ENCODE results near the gene SPEF1. TPM values are rescaled to one million over a fixed set of nuclear protein-coding genes. Genes with fewer than 3 reads are reported as not detected.

The SPEF1 gene
- total RNA-seq, 1 experiment from 2014 or later = not detected

DNA sequence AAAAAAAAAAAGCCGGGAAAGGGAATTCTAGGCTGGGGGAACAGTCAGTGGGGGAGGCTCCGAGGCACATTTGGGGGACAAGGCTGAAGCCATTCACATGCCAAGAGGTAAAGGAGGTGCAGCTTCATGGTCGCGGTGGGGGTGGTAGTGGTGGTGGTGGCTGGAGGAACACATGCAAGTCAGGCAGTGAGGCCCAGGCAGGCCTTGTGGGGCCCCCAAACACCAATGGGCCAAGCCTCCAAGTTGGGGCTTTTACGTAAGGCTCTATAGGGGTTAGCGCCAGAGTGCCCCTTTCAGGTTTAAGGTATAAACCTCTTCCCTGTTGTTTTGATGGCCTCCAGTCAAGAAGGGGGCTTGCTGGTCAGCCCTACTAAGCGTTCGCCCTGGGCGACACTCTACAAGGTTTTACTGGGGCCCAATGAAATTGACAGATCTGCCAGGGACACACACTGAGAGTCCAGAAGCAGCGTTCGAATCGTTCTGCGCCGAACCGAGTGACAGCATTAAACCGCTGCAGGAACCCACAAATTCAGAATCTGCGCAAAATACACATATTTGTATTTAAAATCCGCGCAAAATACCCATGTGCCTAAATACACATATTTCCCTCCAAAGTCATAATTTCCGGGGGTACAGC is 38.3 kb upstream of the SPEF1 start:
- no TSS peak for BruUV-seq (replicated peaks)
- CTCF ChIA-PET = interaction anchor here (0.6 to 2.2 kb wide), 11 partner anchors 23 to 65 kb away, joined by 3 to 27 read pairs (median 6); partner anchors contain the start of genes ADISSP, CDC25B, CENPB and SPEF1
- peak overlapping the region; percentile 100 for H3K4me3 ChIP-seq (ENCODE audit: low read depth, low read length)
- no peaks in the 10 kb centered on the region for H3K27me3 Mint-ChIP-seq (ENCODE audit: insufficient read depth, unreplicated experiment)
- H3K36me3 Mint-ChIP-seq (ENCODE audit: insufficient read depth, unreplicated experiment) = peaks cover 21% of the 10 kb centered on the region
- peak overlapping the region; percentile 92 for H3K4me3 Mint-ChIP-seq (ENCODE audit: unreplicated experiment)
- intact Hi-C loops (cut with micrococcal nuclease; ENCODE audit: unreplicated experiment) = loop anchor here (1.0 to 2.0 kb wide), 3 partner anchors 27 to 35 kb away; partner anchors contain the start of genes CENPB and MAVS
- H3K27me3 ChIP-seq (replicated peaks; ENCODE audit: control insufficient read depth, insufficient read depth, low read length) = no peaks in the 10 kb centered on the region
- TF ChIP-seq, protein P1, sequence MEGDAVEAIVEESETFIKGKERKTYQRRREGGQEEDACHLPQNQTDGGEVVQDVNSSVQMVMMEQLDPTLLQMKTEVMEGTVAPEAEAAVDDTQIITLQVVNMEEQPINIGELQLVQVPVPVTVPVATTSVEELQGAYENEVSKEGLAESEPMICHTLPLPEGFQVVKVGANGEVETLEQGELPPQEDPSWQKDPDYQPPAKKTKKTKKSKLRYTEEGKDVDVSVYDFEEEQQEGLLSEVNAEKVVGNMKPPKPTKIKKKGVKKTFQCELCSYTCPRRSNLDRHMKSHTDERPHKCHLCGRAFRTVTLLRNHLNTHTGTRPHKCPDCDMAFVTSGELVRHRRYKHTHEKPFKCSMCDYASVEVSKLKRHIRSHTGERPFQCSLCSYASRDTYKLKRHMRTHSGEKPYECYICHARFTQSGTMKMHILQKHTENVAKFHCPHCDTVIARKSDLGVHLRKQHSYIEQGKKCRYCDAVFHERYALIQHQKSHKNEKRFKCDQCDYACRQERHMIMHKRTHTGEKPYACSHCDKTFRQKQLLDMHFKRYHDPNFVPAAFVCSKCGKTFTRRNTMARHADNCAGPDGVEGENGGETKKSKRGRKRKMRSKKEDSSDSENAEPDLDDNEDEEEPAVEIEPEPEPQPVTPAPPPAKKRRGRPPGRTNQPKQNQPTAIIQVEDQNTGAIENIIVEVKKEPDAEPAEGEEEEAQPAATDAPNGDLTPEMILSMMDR (IDR thresholded peaks at IDR 0.05; ENCODE audit: insufficient read depth in 1 of 2, low read depth in 1 of 2, low read length in 1 of 2, severe bottlenecking in 1 of 2, unreplicated experiment in 1 of 2) = no peak
- peaks cover 7% of the 10 kb centered on the region for H3K4me1 Mint-ChIP-seq (ENCODE audit: low read depth, unreplicated experiment)
- POLR2A ChIA-PET = interaction anchor here (0.6 to 1.2 kb wide), 6 partner anchors 10 to 38 kb away, joined by 3 to 16 read pairs (median 4); partner anchors contain the start of gene CDC25B
- no peaks in the 10 kb centered on the region for H3K9me3 ChIP-seq
- H3K9me3 Mint-ChIP-seq (ENCODE audit: unreplicated experiment) = no peaks in the 10 kb centered on the region
- peaks cover 15% of the 10 kb centered on the region for H3K4me1 ChIP-seq
- H3K36me3 ChIP-seq (ENCODE audit: control insufficient read depth, insufficient read depth, low read length) = peaks cover 4% of the 10 kb centered on the region
- H3K27ac Mint-ChIP-seq (ENCODE audit: unreplicated experiment) = peak overlapping the region; percentile 97
- DNase-seq = no peak

DNA sequence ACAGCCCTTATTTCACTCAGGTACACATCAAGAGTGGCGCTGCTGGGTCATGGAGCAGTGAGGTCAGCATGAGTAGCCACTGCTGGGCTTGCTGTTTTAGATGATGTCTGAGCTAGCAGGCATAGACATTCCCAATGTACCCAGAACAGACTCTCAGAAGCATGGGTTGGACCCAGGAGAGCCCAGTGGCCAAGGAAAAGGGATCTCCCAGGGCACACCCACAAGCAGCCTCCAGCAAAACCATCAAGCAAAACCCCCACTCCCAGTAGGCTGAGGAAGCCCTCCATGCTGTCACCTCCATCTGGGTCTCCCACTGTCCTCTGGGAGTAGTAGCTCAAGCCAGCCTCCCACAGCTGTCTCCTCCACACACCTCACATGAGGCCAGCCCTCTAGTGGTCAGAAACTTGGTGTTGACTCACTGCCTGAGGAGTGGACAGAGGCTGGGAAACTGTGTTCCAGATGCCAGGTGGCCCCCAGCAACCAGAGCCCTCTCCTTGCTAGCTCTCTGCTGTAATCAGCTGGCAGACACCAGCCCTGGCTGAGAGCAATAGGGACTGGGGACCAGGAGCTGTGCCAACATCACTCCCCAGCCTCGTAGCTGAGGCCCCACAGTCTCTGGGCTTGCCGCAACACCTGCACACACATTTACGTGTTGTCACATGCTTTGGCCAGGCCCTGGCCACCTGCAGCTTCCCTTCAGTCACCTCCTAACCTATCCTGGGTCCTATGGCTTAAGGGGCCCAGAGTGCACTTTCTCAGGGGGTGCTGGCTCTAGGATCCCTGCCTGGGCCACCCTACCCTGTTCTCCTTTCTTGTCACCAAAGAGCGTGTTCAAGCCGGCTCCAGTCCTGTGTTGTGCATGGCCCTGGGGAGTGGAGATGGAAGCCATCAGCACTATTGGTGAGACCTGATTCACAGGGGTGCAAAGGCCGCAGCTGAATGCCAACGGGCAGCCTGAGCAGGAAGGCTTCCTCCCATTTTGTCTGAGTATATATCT is 37.2 kb upstream of the SPEF1 start:
- DNase-seq = peak; percentile 85 to 86
- H3K36me3 Mint-ChIP-seq (ENCODE audit: insufficient read depth, unreplicated experiment) = peaks cover 21% of the 10 kb centered on the region
- H3K4me3 Mint-ChIP-seq (ENCODE audit: unreplicated experiment) = peak overlapping the region; percentile 58
- intact Hi-C loops (cut with micrococcal nuclease; ENCODE audit: unreplicated experiment) = loop anchor here (1.0 kb wide), 1 partner anchor 18 kb away; no protein-coding TSS in a partner anchor
- peak overlapping the region; percentile 97 for H3K27ac Mint-ChIP-seq (ENCODE audit: unreplicated experiment)
- no peak overlapping the region for H3K4me3 ChIP-seq (ENCODE audit: low read depth, low read length)
- H3K4me1 ChIP-seq = peaks cover 15% of the 10 kb centered on the region
- peaks cover 7% of the 10 kb centered on the region for H3K4me1 Mint-ChIP-seq (ENCODE audit: low read depth, unreplicated experiment)
- no peaks in the 10 kb centered on the region for H3K9me3 ChIP-seq
- H3K27me3 Mint-ChIP-seq (ENCODE audit: insufficient read depth, unreplicated experiment) = no peaks in the 10 kb centered on the region
- ChIA-PET CTCF (interaction anchor here (0.5 to 1.8 kb wide), 13 partner anchors 9 to 142 kb away, joined by 3 to 27 read pairs (median 7); partner anchors contain the start of genes ADISSP, CDC25B, CENPB and SPEF1), POLR2A (interaction anchor here (0.5 to 1.2 kb wide), 7 partner anchors 8 to 51 kb away, joined by 3 to 7 read pairs (median 4); partner anchors contain the start of genes ADISSP and CENPB)
- no TSS peak for BruUV-seq (replicated peaks)
- H3K27me3 ChIP-seq (replicated peaks; ENCODE audit: control insufficient read depth, insufficient read depth, low read length) = no peaks in the 10 kb centered on the region
- TF ChIP-seq, protein P1 (IDR thresholded peaks at IDR 0.05; ENCODE audit: insufficient read depth in 1 of 2, low read depth in 1 of 2, low read length in 1 of 2, severe bottlenecking in 1 of 2, unreplicated experiment in 1 of 2) = peak; percentile 75 to 90
- H3K36me3 ChIP-seq (ENCODE audit: control insufficient read depth, insufficient read depth, low read length) = peaks cover 4% of the 10 kb centered on the region
- H3K9me3 Mint-ChIP-seq (ENCODE audit: unreplicated experiment) = no peaks in the 10 kb centered on the region

Data from Caco-2 (cell line).